Skin epidermis (tissue), 12 donors: ENCODE data around the gene TCHP.
"Not testable (repeated sequence)": the region's sequence is repeated elsewhere in the genome, so short reads cannot be mapped to it uniquely, and the experiment has no call there.

Experiments
- H3K27ac ChIP-seq, 21 experiments: fragments of 200-600 bp; sonication (generic) in 11 of 21; one replicate each; pipeline ENCODE4 v1.5.0; 2020; ENCODE audit warnings: mild to moderate bottlenecking in 3 of 21, inconsistent platforms in 2 of 21, moderate library complexity in 2 of 21
- H3K4me3 ChIP-seq, 7 experiments: fragments of 200-600 bp; sonication (generic) in 2 of 7; one replicate each; pipeline ENCODE4 v1.5.0; 2020; ENCODE audit warnings: inconsistent platforms in 2 of 7, mild to moderate bottlenecking in 2 of 7, moderate library complexity in 1 of 7

The TCHP gene

GRCh38 chr12:109878247-109878625, 21.8 kb upstream of the TCHP start:
- Histone ChIP-seq H3K4me3 (peak overlapping the region; percentile 73 to 86 (median 84)), H3K27ac (peak overlapping the region in 18 of 21 experiments; percentile 6 to 96 (median 94))

GRCh38 chr12:109878749-109879148, 21.3 kb upstream of the TCHP start:
- H3K27ac ChIP-seq: peak overlapping the region in 20 of 21 experiments; percentile 82 to 96 (median 94)

GRCh38 chr12:109879351-109880042, 20.6 kb upstream of the TCHP start:
- H3K27ac ChIP-seq: peak overlapping the region; percentile 81 to 96 (median 94)
- peak overlapping the region; percentile 73 to 86 (median 84) for H3K4me3 ChIP-seq

More at GRCh38 chr12:109878749-109879148, 21.3 kb upstream of the TCHP start:
- peak overlapping the region; percentile 73 to 86 (median 84) for H3K4me3 ChIP-seq

GRCh38 chr12:109880043-109880931, 19.8 kb upstream of the TCHP start, which contains the start of gene GLTP:
Gene GLTP (minus strand): TSS chr12:109880541. CDS start chr12:109880374, 167 bp downstream.
- H3K27ac ChIP-seq: peak within 1 kb of the TSS; percentile 81 to 96 (median 94)
- peak within 1 kb of the TSS; percentile 73 to 86 (median 84) for H3K4me3 ChIP-seq

GRCh38 chr12:109880938-109881337, 19.1 kb upstream of the TCHP start:
- Histone ChIP-seq H3K4me3 (peak overlapping the region; percentile 44 to 86 (median 84)), H3K27ac (peak overlapping the region in 20 of 21 experiments; percentile 43 to 95 (median 84))

GRCh38 chr12:109881752-109882151, 18.3 kb upstream of the TCHP start:
- Histone ChIP-seq H3K27ac (peak overlapping the region in 17 of 21 experiments; percentile 0 to 95 (median 53)), H3K4me3 (no peak overlapping the region)

- no peak overlapping the region for H3K4me3 ChIP-seq
- peak overlapping the region in 11 of 21 experiments; percentile 17 to 95 (median 65) for H3K27ac ChIP-seq
Observed at GRCh38 chr12:109883461-109883860, 16.6 kb upstream of the TCHP start.

- Histone ChIP-seq H3K27ac (peak overlapping the region in 13 of 21 experiments; percentile 0 to 89 (median 52)), H3K4me3 (no peak overlapping the region)
Observed at GRCh38 chr12:109885616-109886015, 14.5 kb upstream of the TCHP start.

- H3K27ac ChIP-seq: peak overlapping the region in 20 of 21 experiments; percentile 63 to 95 (median 83)
- H3K4me3 ChIP-seq: no peak overlapping the region
Observed at GRCh38 chr12:109888179-109889020, 11.7 kb upstream of the TCHP start.

- Histone ChIP-seq H3K4me3 (no peak overlapping the region), H3K27ac (peak overlapping the region in 5 of 21 experiments; percentile 2 to 95 (median 83))
Observed at GRCh38 chr12:109890620-109891170, 9.4 kb upstream of the TCHP start.

GRCh38 chr12:109891731-109892130, 8.3 kb upstream of the TCHP start:
- H3K27ac ChIP-seq: not testable (repeated sequence)

GRCh38 chr12:109892165-109892715, 7.8 kb upstream of the TCHP start:
- H3K27ac ChIP-seq: peak overlapping the region in 1 of 21 experiments; percentile 55
- H3K4me3 ChIP-seq: no peak overlapping the region

More at GRCh38 chr12:109891731-109892130, 8.3 kb upstream of the TCHP start:
- not testable (repeated sequence) for H3K4me3 ChIP-seq

GRCh38 chr12:109892748-109893147, 7.3 kb upstream of the TCHP start:
- H3K4me3 ChIP-seq: no peak overlapping the region
- H3K27ac ChIP-seq: peak overlapping the region in 1 of 21 experiments; percentile 55

- Histone ChIP-seq H3K27ac (no peak overlapping the region), H3K4me3 (no peak overlapping the region)
Observed at GRCh38 chr12:109893261-109893995, 6.6 kb upstream of the TCHP start.

GRCh38 chr12:109894939-109895338, 5.1 kb upstream of the TCHP start:
- no peak overlapping the region for H3K27ac ChIP-seq
- H3K4me3 ChIP-seq: no peak overlapping the region

GRCh38 chr12:109896188-109896587, 3.9 kb upstream of the TCHP start:
- no peak overlapping the region for H3K4me3 ChIP-seq
- H3K27ac ChIP-seq: no peak overlapping the region

GRCh38 chr12:109897029-109897428, 3.0 kb upstream of the TCHP start:
- peak overlapping the region in 1 of 21 experiments; percentile 29 for H3K27ac ChIP-seq
- H3K4me3 ChIP-seq: no peak overlapping the region

- H3K4me3 ChIP-seq: peak overlapping the region in 4 of 7 experiments; percentile 51 to 83 (median 68)
- H3K27ac ChIP-seq: peak overlapping the region in 19 of 21 experiments; percentile 79 to 95 (median 89)
Observed at GRCh38 chr12:109899345-109899744, 729 bp upstream of the TCHP start.
